ENCODE data around the gene ITFG1.

DNA sequence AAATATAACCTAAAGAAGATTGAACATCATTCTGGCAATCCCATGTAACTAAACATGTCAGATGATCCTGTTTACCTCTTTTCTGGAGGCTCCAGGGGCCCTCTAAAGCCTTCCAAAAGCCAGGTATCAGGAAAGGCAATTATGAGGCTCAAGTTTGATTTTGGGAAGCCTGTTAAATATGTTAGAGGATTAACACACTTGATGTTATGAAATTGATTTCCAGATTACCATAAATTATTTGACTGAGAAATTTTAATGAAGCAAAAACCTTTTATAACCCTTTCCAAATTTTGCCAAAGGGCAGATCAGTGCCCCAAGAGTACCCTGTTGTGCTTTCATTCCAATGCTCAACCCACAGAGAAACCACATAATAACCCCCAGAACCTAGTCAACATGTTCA is 29.6 kb upstream of the ITFG1 start:
- TF ChIP-seq, protein P1, sequence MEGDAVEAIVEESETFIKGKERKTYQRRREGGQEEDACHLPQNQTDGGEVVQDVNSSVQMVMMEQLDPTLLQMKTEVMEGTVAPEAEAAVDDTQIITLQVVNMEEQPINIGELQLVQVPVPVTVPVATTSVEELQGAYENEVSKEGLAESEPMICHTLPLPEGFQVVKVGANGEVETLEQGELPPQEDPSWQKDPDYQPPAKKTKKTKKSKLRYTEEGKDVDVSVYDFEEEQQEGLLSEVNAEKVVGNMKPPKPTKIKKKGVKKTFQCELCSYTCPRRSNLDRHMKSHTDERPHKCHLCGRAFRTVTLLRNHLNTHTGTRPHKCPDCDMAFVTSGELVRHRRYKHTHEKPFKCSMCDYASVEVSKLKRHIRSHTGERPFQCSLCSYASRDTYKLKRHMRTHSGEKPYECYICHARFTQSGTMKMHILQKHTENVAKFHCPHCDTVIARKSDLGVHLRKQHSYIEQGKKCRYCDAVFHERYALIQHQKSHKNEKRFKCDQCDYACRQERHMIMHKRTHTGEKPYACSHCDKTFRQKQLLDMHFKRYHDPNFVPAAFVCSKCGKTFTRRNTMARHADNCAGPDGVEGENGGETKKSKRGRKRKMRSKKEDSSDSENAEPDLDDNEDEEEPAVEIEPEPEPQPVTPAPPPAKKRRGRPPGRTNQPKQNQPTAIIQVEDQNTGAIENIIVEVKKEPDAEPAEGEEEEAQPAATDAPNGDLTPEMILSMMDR (conservative IDR thresholded peaks at IDR 0.05; ENCODE audit: low read depth, low read length), result no peak
- no peak for TF ChIP-seq EZH2phosphoT487 (IDR thresholded peaks at IDR 0.05; ENCODE audit: borderline replicate concordance, low read length)
- no peak for TF ChIP-seq EZH2 (IDR thresholded peaks at IDR 0.05; ENCODE audit: low read length, unreplicated experiment)

All from PC-3 (cell line).